SKM-1 treated with dmso at 0.1 percent for 144 hours (cell line): ENCODE results near the gene SPRY2.
A peak's percentile ranks its signal among the peaks of the same experiment; 100 is the strongest.

Source experiments
- DNase-seq: peaks from one replicate; lab custom pipeline; 2025; ENCODE audit not compliant: unreplicated experiment; lab: John Stamatoyannopoulos, UW

SPRY2 gene

GRCh38 chr13:80314711-80315653 lies 25.9 kb downstream of the SPRY2 start:
- DNase-seq = no peak

- DNase-seq = no peak
Observed at GRCh38 chr13:80313668-80314256, 27.2 kb downstream of the SPRY2 start.

- no peak for DNase-seq
Observed at GRCh38 chr13:80312967-80313366, 28.0 kb downstream of the SPRY2 start.

- DNase-seq = no peak
Observed at GRCh38 chr13:80312012-80312704, 28.8 kb downstream of the SPRY2 start.

GRCh38 chr13:80309926-80310325 lies 31.0 kb downstream of the SPRY2 start:
- DNase-seq = no peak

GRCh38 chr13:80307401-80307987 lies 33.4 kb downstream of the SPRY2 start:
- no peak for DNase-seq

GRCh38 chr13:80306337-80306972 lies 34.5 kb downstream of the SPRY2 start:
- DNase-seq = no peak

- DNase-seq = no peak
Observed at GRCh38 chr13:80305737-80306136, 35.2 kb downstream of the SPRY2 start.

- no peak for DNase-seq
Observed at GRCh38 chr13:80303225-80303811, 37.6 kb downstream of the SPRY2 start.

- DNase-seq = no peak
Observed at GRCh38 chr13:80299046-80299445, 41.9 kb downstream of the SPRY2 start.

- DNase-seq = no peak
Observed at GRCh38 chr13:80297503-80297902, 43.4 kb downstream of the SPRY2 start.

- DNase-seq = peak; percentile 20
Observed at GRCh38 chr13:80297094-80297493, 43.8 kb downstream of the SPRY2 start.

GRCh38 chr13:80296638-80297037 lies 44.3 kb downstream of the SPRY2 start:
- peak; percentile 17 for DNase-seq

GRCh38 chr13:80290591-80290990 lies 50.3 kb downstream of the SPRY2 start:
- no peak for DNase-seq
